H1 (cell line): ENCODE results near the gene CDC42EP4. TPM values are rescaled to one million over a fixed set of nuclear protein-coding genes. Genes with fewer than 3 reads are reported as not detected.

Experiments
- ATF3 ChIP-seq: IDR thresholded peaks from 2 replicates; pipeline ENCODE4 v1.6.1; 2011; ENCODE audit warnings: low read depth, mild to moderate bottlenecking, low read length; ENCODE audit not compliant: insufficient read depth
- BCL11A ChIP-seq, 2 experiments: IDR thresholded peaks; one replicate each; pipeline ENCODE4 v1.6.1; 2011; ENCODE audit warnings: low read depth in 2 of 2, low read length in 2 of 2, mild to moderate bottlenecking in 2 of 2
- GABPA ChIP-seq: IDR thresholded peaks from 2 replicates; pipeline ENCODE4 v1.6.1; 2011; ENCODE audit warnings: mild to moderate bottlenecking, low read length, moderate library complexity, borderline replicate concordance; ENCODE audit not compliant: insufficient read depth
- HDAC2 ChIP-seq, 2 experiments: fragments of 300-600 bp in 1 of 2; sonication (generic) in 1 of 2; IDR thresholded peaks; 2 replicates each; pipeline ENCODE4 v1.6.1; 2011 to 2012; ENCODE audit warnings: low read depth in 2 of 2, low read length in 2 of 2, mild to moderate bottlenecking in 2 of 2, moderate library complexity in 2 of 2, borderline replicate concordance in 1 of 2, inconsistent platforms in 1 of 2
- KDM5A ChIP-seq: fragments of 200-600 bp; IDR thresholded peaks from 2 replicates; pipeline ENCODE4 v1.7.1; 2012; ENCODE audit warnings: mild to moderate bottlenecking, low read length, inconsistent platforms, mixed read lengths
- RAD21 ChIP-seq, 2 experiments: IDR thresholded peaks in 1 of 2; conservative IDR thresholded peaks in 1 of 2; 2 replicates each; pipeline ENCODE4 v1.6.1; 2011; ENCODE audit warnings: low read depth in 2 of 2, low read length in 2 of 2, improper control_type of control experiment in 1 of 2, inconsistent platforms in 1 of 2, mild to moderate bottlenecking in 1 of 2, moderate library complexity in 1 of 2
- RBBP5 ChIP-seq: IDR thresholded peaks from 2 replicates; pipeline ENCODE4 v1.7.1; 2012; ENCODE audit warnings: low read depth, mild to moderate bottlenecking, inconsistent platforms, low read length, moderate library complexity, borderline replicate concordance
- SRF ChIP-seq: IDR thresholded peaks from 2 replicates; pipeline ENCODE4 v1.6.1; 2011; ENCODE audit warnings: mild to moderate bottlenecking, low read depth, low read length, moderate library complexity
- TAF7 ChIP-seq: optimal IDR thresholded peaks from 2 replicates; pipeline ENCODE3; 2011; ENCODE audit warnings: low read depth, mild to moderate bottlenecking, inconsistent platforms, low read length, moderate library complexity, borderline replicate concordance
- YY1 ChIP-seq: IDR thresholded peaks from 2 replicates; pipeline ENCODE4 v1.6.1; 2011; ENCODE audit warnings: low read depth, mild to moderate bottlenecking, low read length
- polyA plus RNA-seq, 7 experiments: library from polyadenylated mRNA; depleted of rRNA in 3 of 7; stranded (reverse) in 5 of 7; unstranded in 2 of 7; fragments of >200 nt in 5 of 7; fragments of 200-250 nt in 2 of 7; gene quantifications; 1 replicate in 5 of 7; 2 replicates in 1 of 7; 4 replicates in 1 of 7; pipeline versions ENCODE4 v1.2.1 to v1.2.3, GENCODE V29; 2011 to 2013; ENCODE audit warnings: missing spikeins in 2 of 7, mixed read lengths in 2 of 7
- total RNA-seq: library from RNA; stranded (reverse); fragmentation: NEBNext Ultra II Directional; extraction: Animal tissue kit (Norgen Biotek cat#: 25700); gene quantifications from 2 replicates; pipeline ENCODE4 v1.2.1, GENCODE V29; 2021

The CDC42EP4 gene
- total and polyA plus RNA-seq, 2 of the 8 experiments (the other 6 are each of a cell fraction or from before 2014, with no cell fraction given) = 8.8 to 12.6 TPM

- no peak for TF ChIP-seq KDM5A
- 0 out of 2 replicates have a peak, but pooled peaks have one; percentile 36 for TF ChIP-seq RBBP5
- TF ChIP-seq ATF3 = no peak
- no peak for TF ChIP-seq BCL11A (IDR thresholded peaks at IDR 0.05; ENCODE audit: low read depth in 2 of 2, low read length in 2 of 2)
- no peak for TF ChIP-seq TAF7
- TF ChIP-seq YY1 = no peak
- TF ChIP-seq RAD21 (IDR thresholded peaks at IDR 0.05 in 1 of 2, conservative IDR thresholded peaks at IDR 0.05 in 1 of 2; ENCODE audit: low read depth in 2 of 2, low read length in 2 of 2) = no peak
- TF ChIP-seq SRF = no peak
- TF ChIP-seq HDAC2 (IDR thresholded peaks at IDR 0.05; ENCODE audit: borderline replicate concordance in 1 of 2, low read depth in 2 of 2, low read length in 2 of 2) = 0 out of 4 replicates have a peak, but pooled peaks of 1 of the 2 experiments have one; percentile 25
- TF ChIP-seq GABPA = no peak
Measured at GRCh38 chr17:73261952-73262675, 49.7 kb downstream of the CDC42EP4 start (continued).
